Inferior parietal cortex (tissue), 1 donor: ENCODE results near the gene HIGD1A.
"Not testable (repeated sequence)": the region's sequence is repeated elsewhere in the genome, so short reads cannot be mapped to it uniquely, and the experiment has no call there.

ENCODE experiments used
- DNase-seq: peaks from one replicate; pipeline ENCODE4 v3.0.0-alpha.2; 2016; ENCODE audit errors: extremely low spot score

Gene HIGD1A

GRCh38 chr3:42829083-42829627 is 24.9 kb upstream of the HIGD1A start:
- no peak for DNase-seq

- DNase-seq: no peak
These were observed 23.4 kb upstream of the HIGD1A start for GRCh38 chr3:42827654-42828053.

- no peak for DNase-seq
These were observed 22.7 kb upstream of the HIGD1A start for GRCh38 chr3:42827023-42827422.

GRCh38 chr3:42826141-42826540 is 21.9 kb upstream of the HIGD1A start:
- DNase-seq: no peak

- DNase-seq: no peak
These were observed 19.1 kb upstream of the HIGD1A start for GRCh38 chr3:42823351-42823750.

- no peak for DNase-seq
These were observed 18.5 kb upstream of the HIGD1A start for GRCh38 chr3:42822828-42823227.

GRCh38 chr3:42820746-42821051 is 16.4 kb upstream of the HIGD1A start:
- DNase-seq: no peak

GRCh38 chr3:42819351-42819965 is 15.2 kb upstream of the HIGD1A start:
- no peak for DNase-seq

GRCh38 chr3:42815826-42816225 is 11.5 kb upstream of the HIGD1A start:
- no peak for DNase-seq

- DNase-seq: no peak
These were observed 10.7 kb upstream of the HIGD1A start for GRCh38 chr3:42814914-42815507.

- no peak for DNase-seq
These were observed 10.0 kb upstream of the HIGD1A start for GRCh38 chr3:42814246-42814645.

GRCh38 chr3:42811118-42811883 is 7.0 kb upstream of the HIGD1A start:
- not testable (repeated sequence) for DNase-seq

GRCh38 chr3:42810706-42811105 is 6.4 kb upstream of the HIGD1A start:
- not testable (repeated sequence) for DNase-seq

GRCh38 chr3:42809202-42809601 is 4.9 kb upstream of the HIGD1A start, which contains the start of gene ACKR2:
TSS of gene ACKR2 (plus strand) at chr3:42809445. CDS start at chr3:42864503, 55,058 bp downstream.
- DNase-seq: no peak

- DNase-seq: no peak
These were observed 3.6 kb upstream of the HIGD1A start for GRCh38 chr3:42807929-42808328.

GRCh38 chr3:42805141-42805821 is 991 bp upstream of the HIGD1A start:
- peak; percentile 36 for DNase-seq

- DNase-seq: no peak
These were observed 492 bp upstream of the HIGD1A start for GRCh38 chr3:42804831-42805132.

- peak; percentile 48 for DNase-seq
These were observed 730 bp downstream of the HIGD1A start for GRCh38 chr3:42803414-42804105.

GRCh38 chr3:42802876-42803413 is 1.3 kb downstream of the HIGD1A start:
- DNase-seq: peak; percentile 27

- DNase-seq: no peak
These were observed 2.5 kb downstream of the HIGD1A start for GRCh38 chr3:42801784-42802183.

GRCh38 chr3:42801048-42801620 is 3.2 kb downstream of the HIGD1A start:
- DNase-seq: no peak
